HL-60/S4 treated with retinoic acid at 250 ng/mL for 4 days and 3 days (cell line): ENCODE results near the gene CELF4.

Experiments used
- in situ Hi-C: fragments of 300-500 bp; cut with MboI; formaldehyde crosslinking; loops from 2 replicates; pipeline ENCODE4 v1.7.0; 2022; ENCODE audit warnings: low sequenced_read_pairs

The CELF4 gene

DNA sequence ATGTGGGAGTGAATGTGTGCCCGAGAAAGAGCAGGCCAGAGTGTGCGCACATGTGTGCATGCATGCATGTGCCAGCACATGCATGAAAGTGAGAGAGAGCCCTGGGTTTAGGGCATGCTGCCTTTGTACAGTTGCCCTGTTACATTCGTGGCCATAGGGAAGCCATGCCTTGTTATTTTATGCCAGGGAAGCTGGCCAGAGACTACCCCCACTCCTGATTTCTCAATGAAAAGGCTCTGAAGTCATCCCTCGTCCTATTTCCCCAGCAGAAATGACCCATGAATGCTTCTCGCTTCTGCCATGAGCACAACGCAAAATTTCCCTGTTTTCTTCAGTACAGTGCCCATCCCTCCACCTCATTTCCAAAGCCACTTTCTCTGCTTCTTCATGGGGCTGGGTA lies 143.0 kb downstream of the CELF4 start:
- in situ Hi-C loops: no loop called here

DNA sequence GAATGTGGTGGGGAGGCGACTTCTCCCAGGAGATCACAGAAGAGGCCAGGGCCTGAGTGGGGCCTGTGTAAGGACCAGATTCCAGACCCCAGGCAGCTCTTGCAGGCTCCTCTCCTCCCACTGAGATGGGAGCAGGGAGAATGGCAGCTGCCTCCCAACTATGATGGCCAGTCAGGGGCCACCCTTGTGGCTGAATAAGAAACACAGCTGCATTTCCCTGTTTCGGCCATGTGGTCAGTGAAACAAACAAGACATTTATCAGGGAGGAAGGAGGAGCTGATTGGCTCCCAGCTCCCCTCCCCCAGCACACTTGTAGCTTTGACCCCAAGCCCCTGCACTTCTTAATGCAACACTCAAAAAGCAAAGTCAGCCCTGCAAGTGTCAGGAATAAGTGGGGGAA lies 143.5 kb downstream of the CELF4 start:
- in situ Hi-C loops: no loop called here

DNA sequence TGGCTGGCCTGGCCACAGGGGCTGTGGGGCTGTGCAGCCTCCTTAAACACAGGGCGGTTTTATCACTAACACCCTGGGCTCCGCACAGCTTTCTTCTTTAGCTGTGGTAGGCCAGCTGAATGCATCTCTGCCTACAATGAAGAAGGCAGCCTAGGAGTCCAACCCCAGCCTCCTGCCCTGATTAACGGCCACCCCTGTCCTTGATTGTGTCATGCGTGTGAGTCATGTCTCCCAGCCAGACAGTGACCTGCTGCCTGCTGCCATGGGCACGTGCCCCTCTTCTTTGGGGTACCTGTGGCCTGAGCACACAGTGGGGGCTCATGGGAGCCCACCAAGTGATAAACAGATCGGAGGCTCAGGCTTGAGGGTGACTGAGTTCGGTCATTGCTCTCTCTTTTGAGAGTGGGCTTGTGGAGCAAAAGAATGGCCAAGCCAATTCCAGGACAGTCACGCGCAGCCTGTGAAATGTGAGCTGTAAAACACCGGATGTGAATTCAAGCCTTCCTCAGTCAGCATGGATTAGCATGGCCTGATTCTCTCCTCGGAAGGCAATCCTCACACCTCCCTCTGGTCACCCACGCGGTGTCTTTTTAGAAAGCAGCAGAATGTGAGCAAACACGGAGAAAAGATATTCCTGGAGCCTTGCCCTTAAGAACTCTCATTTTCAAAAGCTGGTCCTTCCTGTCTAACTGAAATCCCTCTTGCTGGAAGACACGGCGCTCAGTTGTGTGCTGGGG lies 144.1 kb downstream of the CELF4 start:
- in situ Hi-C loops: no loop called here

DNA sequence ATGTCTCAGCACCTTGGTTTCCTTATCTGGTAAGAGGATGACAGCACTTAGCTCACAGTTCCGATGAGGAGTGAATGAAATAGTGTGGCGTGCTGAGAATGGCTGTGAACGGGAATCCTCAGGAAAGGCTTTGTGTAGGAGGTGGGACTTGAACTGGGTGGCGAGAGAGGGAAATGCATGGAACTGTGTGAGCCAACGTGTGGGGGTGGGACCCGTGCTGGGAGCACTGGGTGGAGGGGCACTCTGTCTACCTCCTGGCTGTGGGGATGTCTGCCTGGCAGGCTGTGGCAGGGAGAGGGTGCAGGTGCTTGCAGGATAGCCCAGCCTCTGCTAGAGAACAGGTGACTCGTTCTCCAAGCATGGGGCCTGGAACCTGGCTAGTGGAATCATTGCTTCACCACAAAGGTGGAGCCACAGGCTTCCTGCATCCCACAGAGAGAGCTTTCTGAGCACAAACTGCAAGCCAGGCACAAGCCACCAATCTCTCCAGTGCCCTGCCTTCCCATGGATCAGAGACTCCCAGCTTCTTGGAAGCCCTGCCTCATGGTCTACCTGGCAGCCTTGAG lies 145.2 kb downstream of the CELF4 start:
- in situ Hi-C loops: no loop called here

DNA sequence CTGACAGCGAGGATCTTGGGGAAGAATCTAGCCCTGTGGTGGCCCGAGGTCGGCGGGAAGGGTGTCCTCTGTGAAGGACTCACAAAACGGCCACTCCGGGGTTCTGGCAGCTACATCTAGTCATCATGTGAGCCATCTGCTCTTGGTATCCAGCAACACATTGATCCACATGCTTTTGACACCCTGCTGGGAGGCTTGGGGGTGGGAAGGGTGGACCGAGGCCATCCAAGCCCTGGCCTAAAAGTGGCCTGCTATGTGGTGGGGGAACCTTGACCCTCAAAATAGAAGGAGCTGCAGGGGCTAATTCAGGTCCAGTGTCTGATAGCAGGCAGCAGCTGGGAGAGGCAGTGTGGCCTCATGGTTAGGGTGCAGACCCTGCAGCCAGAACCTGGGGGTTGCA lies 145.7 kb downstream of the CELF4 start:
- in situ Hi-C loops: no loop called here

DNA sequence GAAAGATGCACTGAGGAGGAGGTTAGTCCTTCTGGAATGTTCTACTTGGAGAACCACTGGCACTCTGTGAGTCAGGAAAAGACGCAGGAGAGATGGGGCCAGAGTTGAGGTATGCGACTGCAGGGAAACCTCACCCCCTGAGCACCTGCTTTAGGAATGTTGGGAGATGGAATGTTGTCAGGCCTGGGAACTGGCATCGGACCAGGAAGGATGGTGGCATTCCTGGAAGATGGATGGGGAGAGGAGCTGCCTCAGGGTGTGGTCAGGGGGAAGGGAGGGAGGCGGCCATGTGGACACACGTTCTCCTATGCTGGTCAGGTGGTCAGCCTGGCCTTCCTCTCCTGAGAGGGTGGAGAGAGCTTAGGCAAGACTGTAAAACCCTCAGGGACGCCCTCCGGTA lies 146.3 kb downstream of the CELF4 start:
- in situ Hi-C loops: no loop called here

DNA sequence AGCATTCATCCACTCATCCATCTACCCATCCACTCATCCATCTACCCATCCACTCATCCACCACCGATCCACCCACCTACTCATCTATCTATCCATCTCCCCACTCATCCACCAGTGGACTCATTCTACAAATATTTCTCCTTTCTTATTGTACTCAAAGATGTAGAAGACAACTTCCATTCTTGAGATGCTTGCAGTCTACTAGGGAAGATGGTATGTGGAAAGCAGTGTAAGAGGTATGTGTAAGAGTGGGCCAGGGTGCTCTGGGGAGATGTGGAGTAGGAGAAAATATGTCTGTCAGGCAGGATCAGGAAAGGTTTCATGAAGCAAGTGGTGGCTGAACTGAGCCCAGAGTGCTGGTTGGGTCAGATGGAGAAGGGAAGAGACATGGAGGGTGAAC lies 150.8 kb downstream of the CELF4 start:
- in situ Hi-C loops: no loop called here

DNA sequence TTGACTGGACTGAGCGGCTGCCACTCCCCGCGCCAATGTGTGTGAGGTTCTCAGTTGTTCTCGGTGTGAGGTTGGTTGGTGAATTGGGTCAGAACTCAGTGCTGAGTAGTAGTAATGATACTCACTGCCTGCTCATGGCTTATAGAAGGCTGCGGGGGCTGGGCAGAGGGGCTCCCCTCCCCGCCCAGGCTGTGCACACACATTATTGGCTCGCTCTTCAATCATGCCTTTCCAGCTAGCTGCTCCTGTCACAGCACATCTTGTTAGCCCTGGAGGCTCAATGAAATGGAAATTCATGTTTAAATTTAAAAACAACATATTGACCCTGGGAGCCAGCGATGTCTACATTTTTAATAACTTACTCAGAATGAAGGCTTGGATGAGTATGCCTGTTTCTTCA lies 152.8 kb downstream of the CELF4 start:
- in situ Hi-C loops: no loop called here

DNA sequence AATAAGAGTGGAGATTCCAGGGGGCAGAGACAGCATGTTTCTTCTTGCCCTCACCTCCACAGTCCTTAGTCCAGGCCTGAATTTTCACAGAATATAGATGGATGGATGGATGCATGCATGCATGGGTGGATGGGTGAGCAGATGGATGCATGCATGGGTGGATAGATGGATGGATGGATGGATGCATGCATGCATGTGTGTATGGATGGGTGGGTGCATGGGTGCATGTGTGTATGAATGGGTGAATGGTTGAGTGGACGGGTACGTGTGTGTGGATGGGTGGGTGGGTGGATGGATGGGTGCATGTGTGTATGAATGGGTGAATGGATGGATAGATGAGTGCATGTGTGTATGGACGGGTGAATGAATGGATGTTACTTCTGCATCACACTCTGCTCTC lies 153.3 kb downstream of the CELF4 start:
- in situ Hi-C loops: no loop called here

DNA sequence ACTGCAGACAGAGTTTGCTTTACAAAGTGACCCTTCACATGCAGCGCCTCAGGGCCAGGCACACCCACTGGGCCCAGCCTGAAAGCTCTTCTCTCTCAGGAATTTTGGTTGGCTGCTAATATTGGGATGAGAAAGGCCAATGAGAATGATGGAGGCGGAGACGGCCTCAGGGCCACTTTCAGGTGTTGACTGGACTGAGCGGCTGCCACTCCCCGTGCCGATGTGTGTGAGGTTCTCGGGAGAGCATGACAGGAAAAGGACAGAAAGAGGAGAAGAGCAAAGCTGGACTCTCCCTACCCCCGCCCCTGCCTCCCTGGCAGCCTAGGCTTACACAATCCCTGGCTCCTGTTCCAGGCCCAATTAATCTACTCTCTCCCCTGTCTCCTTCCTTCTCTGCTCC lies 155.7 kb downstream of the CELF4 start:
- in situ Hi-C loops: no loop called here

DNA sequence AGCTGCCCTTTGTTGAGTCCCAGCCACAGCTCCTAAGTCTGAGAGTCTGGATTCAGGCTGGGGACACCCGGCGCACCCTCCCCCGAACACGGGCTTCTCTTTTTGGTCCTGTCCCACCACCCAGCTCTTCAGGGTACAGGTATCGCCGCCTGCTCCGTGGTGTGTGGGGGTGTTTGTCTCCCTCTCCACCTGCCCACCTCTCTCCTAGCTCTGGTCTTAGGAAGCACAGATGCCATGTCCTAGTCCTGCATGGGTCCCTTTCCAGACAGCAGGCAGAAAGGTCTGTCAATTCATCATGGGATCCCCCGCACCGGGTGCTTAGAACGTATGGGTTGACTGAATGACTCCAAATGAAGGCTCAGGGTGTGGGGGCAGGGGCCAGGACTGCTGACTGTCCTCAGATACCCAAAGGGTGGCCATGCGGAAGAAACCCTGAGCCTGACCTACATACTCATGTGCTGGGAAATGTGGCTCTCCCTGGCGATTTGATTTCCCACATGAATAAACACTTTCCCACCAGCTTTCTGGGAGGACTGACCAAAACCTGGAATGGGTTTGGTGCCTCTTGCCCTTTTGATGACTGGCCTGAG lies 156.8 kb downstream of the CELF4 start:
- in situ Hi-C loops: no loop called here

DNA sequence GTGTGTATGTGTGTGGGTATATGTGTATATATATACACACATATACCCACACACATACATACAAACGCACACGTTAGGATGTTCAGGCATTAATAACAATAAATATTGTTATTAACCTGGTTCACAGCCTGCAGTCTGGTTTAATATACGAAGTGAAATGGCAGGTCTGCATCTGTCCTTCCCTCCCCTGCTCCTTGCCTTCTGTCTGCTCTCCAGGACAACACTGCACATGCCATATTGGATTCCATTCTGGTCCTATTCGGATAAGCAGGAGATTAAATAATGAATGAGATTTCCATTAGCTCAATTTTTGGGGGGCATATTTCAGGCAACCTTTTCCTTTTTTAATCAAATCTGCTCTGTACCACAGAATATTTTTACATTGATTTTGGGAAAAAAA lies 158.0 kb downstream of the CELF4 start:
- in situ Hi-C loops: no loop called here

DNA sequence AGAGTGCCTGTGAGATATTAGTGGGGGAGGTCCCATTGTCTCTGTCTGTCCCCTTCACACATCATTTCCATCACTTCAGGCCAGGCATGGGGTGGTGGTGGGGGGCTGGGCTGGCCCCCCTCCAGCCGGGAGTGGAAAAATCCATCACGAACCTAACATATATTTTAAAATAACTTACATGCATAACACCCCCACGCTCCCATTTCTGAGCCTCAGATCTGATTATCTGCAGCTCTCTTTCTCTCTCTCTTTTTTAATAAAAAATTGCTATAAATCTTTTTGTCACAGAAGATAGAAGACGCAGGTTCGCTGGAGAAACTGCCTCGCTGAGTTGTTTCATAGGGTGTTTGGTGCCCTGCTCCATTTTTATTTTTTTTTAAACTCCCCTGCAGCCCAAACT lies 159.8 kb downstream of the CELF4 start:
- in situ Hi-C loops: no loop called here

DNA sequence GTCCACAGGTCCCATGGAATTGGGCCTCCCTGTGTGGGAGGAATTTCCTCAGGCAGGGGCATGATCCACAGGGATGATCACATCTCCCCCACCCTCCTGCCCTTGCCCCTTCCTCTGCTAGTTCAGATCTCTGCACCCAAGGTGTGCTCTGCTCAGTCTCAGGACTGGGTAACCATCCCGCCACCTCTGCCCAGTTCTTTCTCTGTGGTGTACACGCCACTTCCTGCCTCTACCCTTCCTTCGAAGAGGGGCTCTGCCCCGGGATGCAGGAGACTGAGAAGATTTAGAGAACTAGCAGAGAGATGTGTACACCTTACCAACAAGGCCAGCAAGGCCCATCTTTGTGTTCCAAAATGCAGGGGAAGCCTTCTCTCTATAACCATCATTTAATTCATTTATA lies 160.4 kb downstream of the CELF4 start:
- in situ Hi-C loops: no loop called here

DNA sequence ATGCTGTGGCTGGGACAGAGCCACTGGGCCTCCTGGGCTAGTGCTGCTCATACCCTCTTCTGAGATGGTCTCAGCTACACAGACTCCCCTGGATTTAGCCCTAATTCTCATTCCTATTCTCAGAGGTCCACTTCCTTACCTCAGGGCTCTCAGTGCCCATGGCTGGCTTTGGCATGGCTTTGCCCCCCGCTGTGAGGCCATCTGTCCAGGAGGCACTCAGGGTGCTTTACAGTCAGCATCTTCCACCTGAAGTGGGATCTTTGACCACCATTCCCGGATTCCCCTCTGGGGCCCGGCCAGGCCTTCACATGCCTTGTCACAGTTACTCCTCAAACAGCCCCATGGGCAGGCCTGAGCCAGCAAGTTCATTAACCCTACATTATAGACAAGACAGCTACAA lies 161.8 kb downstream of the CELF4 start:
- in situ Hi-C loops: no loop called here

DNA sequence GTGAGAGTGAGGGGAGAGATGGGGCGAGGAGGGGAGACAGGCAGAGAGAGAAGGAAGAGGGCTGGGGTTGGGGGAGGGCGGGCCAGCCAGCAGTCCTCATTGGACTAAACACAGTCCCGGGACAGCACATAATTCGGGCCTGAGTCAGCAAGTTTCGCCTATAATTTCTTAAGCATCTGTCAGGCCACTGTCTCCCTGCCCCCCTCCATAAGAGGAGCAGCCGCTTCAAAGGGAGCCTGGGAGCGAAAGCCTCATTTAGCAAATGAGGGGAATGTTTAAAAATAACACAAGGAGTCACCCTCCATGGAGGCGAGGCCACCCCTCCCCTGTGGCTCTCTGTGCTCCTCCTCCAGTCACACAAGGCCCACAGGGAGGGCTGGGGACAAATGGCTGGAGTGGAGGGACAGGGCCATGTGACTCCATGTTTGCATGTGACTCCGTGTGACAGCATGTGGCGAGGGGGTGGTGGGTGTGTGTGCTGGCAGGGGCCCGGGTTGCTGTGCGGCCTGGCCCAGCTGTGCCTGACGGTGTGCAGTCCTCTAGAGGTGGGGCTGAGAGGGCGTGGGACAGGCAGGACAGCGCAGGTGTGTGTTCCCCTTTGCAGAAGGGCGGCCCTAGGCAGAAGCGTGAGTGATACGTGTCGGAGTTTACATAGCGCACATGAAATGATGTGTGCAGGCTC lies 162.4 kb downstream of the CELF4 start:
- in situ Hi-C loops: no loop called here

DNA sequence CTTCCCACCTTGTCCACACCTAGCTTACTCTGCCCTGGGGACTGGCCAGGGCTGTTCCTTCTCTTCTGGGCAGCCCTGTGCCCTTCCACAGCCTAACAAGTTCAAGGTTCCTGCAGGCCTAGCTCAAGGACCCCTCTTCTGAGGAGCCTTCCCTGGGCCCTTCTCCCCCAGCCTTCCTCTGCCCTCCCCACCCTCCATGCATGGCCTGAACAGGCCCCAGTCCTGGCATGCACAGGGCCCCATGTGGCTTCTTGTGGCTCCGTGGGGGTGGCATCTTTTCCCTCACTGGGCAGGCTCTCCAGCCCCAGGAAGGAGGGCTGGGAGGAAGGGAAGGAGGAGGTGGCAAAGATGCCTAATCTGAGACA lies 162.9 kb downstream of the CELF4 start:
- in situ Hi-C loops: no loop called here

DNA sequence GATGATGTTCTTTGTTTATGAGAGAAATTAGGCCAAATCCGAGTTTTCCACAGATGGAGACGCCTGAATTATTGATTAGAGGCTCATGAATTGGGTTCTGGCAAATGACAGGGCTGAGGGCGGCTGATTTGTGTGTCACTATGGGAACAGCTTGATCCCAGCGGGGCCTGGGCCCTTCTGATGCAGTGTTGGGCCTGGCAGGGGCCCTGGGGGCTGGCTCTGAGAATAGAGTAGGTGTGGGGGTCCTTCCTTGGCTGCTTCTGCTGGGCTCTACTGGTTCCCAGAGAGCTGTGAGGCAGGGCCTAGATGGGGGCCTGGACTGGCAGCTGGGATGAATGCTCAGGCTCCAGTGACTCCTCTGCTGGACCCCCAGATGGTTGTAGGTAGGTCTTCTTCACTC lies 164.8 kb downstream of the CELF4 start:
- in situ Hi-C loops: no loop called here

DNA sequence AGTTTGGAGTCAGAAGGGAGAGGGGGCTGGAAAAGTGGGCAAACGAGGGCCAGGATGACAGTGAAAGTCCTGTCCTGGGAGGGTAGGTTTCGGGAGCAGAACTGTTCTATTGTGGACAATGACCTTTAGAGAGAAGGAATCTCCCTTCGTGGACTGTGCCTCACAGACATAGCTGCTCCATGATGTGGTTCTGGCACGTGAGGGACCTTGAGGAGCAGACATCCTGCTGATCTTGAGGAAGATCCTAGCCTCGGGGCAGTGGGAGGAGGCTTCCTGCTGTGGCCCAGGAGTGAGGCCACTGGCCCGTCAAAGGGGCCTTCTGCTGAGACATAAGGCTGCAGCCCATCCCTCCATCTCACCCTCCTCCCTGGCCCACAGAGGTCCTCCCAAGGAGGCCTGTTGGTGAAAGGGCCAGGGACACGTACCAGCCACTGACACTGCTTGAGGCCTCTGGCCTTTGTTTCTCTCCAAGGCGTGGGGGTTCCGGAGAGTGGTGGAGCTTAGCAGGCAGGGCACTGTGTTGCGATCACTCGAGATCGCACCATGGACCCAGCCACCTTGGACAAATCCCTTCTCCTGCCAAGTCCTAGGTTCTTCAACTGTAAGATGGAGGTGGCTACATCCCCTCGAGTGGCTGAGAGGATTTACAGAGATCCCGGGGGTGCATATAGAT lies 167.2 kb downstream of the CELF4 start:
- in situ Hi-C loops: no loop called here

DNA sequence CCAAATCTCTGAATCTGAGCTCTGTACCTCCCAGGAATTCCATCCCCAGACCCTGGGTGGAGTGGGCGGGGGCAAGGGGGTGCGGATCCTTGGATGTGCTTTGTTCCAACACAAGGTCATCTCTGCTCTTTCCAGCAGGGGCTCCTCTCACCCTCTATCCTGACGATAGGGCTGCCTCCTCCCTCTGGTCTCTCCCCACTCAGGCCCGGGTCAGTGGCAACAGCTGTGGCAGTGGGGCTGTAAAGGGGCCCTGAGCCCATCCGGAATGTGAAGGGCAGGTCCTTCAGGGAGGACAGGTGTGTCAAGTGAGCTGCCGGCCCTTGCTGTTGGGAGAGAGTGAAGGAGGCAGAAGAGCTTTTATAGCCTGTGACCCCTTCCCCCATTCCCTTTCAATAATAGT lies 167.8 kb downstream of the CELF4 start:
- in situ Hi-C loops: no loop called here

DNA sequence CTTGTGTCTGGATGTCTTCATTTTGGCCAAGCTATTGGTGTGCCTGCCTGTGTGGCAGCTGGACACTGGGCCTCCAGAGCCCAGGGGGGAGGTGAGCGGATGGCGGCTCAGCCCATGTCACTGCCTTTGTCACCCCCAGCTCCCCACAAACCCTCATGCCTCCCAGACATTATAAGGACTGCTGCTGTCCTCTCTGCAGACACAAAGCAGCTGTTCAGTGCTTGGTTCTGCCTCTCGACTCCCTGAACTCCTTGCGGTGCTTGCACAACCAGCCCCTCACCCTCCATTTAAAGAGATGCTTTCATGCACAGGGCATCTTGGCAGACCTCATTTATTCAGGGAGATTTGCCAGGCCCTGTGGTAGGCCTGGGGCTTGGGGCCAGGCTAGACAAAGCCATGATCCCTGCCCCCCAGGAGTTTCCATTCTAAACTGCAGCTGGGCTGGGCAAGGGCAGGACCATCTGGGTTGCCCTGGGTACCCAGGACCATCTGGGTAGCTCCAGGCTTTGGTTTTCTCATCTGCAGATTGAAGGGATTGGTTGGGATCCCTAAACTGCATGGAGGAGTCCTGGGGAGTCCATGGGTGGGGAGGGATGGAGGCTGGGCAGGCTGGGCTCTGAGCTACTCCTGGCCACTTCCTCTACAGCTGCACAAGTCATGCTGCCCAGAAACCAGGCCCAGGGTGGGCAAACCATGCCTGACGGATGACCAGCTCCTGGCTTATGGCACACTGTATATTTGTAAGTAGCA lies 168.5 kb downstream of the CELF4 start:
- in situ Hi-C loops: no loop called here
